HG02840 (cell line): ENCODE measurements around the gene TXNDC8.
"Not testable (repeated sequence)": the region's sequence is repeated elsewhere in the genome, so short reads cannot be mapped to it uniquely, and the experiment has no call there.

ENCODE experiments used
- ATAC-seq: cut with Tn5 transposase; IDR thresholded peaks from one replicate; pipeline ENCODE4 v1.9.1; 2021; ENCODE audit warnings: mild to moderate bottlenecking, moderate library complexity, moderate number of reproducible peaks; ENCODE audit not compliant: unreplicated experiment, low FRiP score

TXNDC8 gene

DNA sequence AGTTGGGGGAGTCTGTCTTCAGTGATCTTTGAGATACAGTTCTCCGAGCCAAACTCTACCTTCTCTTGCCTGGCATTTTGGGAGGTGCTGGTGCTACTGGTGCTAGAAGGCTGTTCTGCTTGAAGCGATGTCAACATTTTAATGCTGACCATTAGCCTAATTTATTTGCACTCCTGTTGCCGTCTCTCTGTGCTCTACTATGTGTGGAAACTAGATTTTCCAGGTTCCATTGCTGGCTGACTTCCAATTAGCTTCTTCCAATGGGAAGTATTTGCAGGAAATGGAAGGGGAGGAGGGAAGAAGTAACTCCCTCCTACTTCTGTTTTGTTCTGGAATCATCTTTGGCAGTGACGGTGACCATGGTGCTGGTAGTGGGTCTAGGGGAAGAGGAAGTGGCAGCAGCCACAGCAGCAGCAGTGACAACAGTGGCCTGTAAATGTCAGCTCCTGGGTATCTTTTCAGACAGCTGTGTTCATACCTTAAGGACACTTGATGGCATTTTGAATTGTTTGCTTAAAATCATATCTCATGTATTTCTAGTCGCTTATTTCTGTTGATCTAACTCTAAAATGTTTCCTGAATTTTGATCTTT lies 7.9 kb downstream of the TXNDC8 start:
- ATAC-seq = no peak

DNA sequence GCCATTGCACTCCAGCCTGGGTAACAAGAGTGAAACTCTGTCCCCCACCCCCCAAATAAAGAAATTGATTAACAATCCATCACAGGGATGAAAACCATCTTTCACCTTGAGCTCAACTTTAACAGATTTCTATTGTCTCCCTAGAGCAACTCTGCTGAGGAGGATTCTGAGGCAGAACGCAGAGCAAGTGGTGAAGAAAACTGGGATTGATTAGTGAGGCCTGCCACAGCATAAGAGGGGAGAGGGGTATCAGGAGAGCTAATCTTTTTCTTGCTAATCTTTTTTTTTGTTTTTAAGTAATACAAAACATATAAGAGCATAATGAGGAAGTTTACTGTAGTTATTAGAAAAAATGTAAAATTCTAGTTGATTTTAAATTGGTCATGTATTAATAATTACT lies 8.9 kb downstream of the TXNDC8 start:
- ATAC-seq = no peak

DNA sequence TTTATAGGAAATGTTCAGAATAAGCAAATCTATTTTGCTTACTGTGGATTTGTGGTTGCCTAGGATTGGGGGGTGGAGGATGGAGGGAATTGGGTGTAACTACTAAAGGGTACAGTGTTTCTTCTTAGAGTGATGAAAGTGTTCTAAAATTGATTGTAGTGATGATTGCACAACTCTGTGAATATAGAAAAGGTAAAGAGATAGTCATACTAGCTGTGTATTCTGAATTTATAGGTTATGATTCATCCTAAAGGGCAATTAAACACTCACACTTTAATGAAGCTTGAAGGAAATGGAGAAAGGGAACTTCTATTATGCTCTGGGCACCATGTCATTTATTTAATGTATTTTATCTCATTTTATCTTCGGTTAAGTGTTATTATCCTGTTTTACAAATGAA lies 9.9 kb downstream of the TXNDC8 start:
- ATAC-seq = no peak

DNA sequence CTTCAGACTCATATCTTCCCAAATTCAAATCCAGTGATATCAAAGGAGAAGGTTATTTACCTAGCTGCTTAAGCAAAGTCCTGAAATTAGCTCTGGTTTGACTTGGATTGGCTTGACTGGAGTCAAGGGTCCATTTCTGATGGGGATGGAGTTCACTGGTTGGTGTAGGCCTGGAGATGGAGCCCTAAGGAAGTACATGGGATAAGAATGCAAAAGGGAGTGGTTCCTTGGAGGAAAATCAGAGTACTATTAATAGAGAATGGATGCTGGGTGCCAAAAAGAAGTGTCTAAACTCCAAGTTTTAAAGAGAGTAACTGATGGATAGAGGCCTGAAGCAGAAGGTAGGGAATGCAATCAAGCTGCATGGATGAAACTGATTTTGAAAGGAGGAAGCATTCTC lies 13.8 kb downstream of the TXNDC8 start:
- ATAC-seq = no peak

DNA sequence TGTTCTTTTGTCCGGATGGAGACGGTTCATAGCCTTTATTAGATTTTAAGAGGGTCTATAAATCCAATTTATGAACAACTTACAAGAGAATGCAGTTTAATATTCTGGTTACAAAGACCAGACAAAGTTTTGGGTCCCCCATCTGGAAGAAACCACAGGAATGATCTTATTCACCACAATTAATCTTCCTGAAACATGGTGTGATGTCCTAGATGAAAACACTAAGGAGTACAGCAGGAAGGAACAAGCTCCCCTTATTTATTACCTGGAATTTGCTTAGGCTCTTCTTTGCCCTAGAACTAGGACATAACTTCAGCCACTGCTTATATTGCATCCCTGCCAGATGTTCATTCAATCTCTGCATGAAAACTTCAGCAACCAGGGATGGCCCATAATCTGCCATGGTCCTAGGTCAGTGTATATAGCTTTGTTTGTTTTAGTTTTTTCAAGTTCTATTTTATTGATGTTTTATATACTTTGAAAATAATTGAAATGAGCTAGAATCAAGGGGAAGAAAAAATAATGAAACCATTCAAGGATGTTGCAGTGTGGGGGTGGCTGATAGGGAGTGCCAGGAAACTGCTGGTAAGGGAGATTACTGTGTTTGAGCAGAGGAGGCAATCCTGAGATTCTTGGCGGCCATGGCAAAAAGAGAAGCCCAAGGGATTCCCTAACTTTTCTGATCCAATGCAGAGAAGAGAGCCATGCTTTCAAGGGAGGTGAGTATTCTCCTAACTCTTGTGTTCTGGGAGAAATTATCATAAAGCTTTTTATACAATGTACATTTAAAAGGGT lies 16.8 kb downstream of the TXNDC8 start:
- ATAC-seq = no peak

DNA sequence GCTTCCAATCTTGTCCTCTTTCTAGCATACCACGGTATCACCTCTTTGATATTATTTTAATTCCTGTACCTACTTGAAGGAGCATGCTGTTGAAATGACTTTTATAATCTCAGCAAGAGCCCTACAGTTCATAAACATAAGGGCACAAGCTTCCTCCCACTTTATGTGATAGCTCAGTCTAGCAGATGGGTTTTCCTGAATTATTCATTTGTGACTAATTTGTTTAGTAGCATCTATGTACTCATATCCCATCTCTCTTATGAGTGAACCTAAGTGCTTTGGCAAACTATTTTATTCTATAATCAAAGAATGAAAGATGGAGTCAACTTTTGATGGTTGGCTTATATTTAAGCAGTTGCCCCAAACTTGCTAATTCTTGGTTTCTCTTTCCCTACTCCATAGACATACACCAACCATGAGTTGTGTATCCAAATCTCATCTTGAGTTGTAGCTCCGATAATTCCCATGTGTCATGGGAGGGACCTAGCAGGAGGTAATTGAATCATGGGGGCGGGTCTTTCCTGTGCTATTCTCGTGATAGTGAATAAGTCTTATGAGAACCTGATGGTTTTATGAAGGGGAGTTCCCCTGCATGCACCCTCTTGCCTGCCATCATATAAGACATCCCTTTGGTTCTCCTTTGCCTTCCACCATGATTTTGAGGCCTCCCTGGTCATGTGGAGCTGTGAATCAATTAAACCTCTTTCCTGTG lies 17.7 kb downstream of the TXNDC8 start:
- ATAC-seq = no peak

DNA sequence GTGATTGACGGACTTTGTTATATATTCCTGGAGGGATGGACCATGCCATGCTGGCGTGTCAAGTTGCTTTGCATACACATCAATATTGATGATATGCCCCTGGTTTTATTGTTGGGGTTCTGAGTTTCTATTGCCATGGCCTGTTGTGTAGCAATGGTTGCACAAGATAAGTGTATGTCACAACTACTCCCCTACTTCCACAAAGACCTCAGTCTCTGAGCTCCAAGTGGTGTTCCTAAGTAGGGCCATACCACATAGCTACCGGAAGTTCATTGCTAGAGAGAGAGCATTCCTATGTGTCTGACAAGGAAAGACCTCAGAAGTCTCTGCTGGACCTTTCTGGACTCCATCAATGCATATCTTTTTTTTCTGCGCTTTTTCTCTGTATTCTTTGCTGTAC lies 19.8 kb downstream of the TXNDC8 start:
- ATAC-seq = no peak

DNA sequence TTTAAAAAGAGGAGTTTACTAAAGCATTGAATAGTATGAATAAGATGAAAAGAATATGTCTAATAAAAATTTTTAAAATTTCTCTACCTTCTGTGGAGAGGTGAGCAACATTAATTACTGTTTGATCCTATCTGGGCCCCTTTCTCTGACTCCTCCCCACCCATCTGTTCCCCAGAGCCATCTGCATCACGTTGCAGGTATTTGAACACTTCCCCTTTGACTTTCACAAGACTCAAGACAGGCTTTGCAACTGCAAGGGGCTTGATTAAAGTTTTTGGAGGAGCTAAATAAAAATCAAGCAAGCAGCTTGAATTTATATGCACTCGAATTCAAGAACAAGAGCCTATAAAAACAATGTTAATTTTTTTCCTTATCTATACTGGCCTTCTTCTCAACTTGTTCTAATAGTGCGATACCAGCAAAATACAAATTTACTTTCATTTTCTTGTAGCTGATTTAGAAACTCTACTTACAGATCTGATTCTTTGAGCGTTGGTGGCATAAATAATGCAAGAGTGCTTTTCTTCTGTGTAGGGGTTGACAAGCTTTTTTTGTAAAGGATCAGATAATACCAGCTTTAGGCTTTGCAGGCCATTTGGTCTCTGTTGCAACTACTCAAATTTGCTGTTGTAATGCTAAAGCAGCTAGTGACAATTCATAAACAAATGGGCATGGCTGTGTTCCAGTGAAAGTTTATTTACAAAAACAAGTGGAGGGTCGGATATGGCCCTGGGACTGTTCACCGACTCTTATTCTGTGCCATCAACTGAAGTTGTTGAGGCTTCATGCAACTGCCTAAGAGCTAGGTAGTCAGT lies 21.2 kb downstream of the TXNDC8 start:
- peak; percentile 93 for ATAC-seq

DNA sequence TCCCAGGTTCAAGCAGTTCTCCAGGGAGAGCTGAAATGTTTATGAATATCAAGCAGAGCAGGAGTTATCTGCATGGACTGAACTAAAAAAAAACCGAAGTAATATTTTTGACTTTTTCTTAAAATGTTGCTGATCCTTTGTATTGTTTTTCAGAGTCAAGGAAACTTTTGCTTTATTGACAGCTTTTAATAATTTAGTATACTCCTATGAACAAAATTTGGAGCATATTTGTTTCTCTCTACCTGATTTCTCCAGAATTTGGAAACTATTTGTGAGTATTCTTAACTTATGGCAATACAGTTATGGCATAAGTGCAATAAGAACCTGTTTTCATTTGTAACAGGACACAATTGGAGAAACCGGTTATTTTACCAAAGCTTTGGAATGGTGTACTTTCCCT lies 25.7 kb downstream of the TXNDC8 start:
- ATAC-seq = not testable (repeated sequence)

DNA sequence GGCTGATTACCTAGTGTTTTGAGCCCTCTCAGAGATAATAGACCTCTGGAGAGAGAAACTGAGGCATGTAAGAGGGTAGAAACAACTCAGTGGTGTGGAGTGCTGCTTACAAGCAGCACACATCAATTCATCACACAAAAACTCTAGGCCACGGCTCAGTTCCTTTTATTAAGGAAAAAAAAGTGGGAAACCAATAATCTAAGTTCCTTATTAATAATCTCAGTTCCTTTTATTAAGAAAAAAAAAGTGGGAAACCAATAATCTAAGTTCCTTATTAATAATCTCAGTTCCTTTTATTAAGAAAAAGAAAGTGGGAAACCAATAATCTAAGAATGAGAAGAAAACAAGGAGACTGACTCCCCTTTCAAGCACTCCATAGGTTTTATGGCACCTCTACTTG lies 28.0 kb downstream of the TXNDC8 start:
- ATAC-seq = no peak

DNA sequence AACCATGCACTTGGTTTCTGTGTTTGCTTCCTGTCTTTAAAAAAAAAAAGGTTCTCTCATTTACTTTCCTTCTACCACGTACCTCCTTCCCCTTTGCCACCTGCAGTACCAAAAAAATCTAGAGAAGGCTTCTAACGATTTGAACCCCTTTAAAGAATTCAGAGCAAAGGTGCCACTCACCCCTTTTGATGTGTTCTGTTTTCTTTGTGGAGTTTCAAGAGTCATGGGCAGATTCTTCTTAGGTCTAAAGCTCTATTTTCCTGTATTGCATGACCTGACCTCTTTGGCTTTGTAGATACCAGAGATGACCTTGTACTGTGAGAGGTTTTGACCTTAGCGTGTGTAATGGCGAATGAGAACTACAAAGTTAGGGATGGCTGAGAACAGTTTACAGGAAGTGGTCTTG lies 29.0 kb downstream of the TXNDC8 start:
- no peak for ATAC-seq

DNA sequence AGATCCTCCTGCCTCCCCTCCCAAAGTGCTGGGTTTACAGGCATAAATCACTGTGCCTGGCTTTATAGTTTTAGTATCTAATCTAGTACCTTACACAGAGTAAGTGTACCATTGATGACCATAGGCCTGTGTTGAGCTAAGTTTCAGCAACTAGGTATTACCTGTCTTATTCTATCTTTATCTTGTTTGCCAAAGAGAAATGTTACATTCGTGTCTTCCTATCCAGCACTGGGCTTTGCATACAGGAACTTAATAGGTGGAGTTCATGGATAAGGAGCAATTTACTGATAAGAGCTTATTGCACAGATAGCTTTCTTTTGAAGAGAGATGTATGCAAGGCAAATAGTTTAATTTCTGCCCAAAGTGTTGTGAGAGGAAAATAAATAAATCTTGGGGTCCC lies 30.5 kb downstream of the TXNDC8 start:
- no peak for ATAC-seq

DNA sequence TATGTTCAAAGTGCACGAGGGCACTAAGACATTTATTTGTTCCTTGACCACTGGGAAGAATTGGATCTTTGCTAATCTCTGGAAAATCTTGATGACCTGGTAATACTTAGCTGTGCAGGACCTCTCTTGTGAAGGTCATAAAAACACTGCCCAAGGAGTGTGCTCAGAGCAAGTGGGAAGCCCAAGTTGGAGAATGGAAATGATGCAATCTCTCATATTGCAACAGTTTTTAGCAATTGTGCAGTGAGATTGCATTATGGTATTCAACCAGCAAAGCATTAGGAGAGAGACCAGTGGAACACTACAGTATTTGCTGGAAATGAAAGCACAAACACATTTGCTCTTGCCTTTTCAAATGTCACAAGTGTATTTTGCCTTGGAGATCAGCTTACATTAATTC lies 34.5 kb downstream of the TXNDC8 start:
- ATAC-seq = no peak

DNA sequence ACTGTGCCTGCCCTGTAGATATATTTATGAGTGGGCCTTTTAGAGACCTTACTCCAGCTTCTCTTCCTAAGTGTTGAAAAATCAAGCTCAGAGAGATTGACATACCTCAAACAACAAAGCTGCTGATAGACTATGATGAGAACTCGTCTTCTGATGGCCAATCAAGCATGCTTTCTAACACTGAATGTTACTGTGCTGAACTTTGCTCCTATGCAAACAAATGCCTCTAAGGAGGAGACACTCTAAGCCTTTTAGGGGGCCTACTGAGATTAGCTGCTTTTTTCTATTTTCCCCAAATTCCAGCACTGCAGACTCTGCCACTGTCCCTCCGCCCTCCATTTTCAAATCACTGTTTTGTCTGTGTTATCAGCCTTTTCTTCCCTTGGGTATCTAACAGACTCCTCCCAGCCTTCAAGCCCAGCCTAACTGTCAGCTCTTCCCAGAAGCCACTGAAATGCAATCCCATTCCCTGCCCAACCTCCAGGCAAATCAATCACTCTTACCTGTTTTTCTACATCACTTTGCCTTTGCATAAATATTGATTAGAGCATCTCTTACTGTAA lies 39.5 kb downstream of the TXNDC8 start:
- no peak for ATAC-seq

DNA sequence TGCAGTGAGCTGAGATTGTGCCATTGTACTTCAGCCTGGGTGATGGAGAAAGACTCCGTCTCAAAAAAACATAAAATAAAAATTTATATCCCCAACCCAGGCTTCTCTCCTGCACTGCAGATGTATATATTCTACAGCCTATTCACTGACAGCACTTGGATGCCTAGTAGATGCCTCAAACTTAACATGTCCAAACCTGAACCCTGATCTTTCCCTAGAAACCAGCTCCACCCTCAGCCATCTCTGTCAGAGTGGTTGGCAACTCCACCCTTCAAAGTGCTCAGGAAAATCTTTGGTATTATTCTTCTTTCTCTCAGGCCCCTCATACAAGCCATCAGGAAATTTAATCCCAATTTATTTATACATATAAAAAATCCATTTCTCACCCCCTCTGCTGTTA lies 44.4 kb downstream of the TXNDC8 start:
- no peak for ATAC-seq

DNA sequence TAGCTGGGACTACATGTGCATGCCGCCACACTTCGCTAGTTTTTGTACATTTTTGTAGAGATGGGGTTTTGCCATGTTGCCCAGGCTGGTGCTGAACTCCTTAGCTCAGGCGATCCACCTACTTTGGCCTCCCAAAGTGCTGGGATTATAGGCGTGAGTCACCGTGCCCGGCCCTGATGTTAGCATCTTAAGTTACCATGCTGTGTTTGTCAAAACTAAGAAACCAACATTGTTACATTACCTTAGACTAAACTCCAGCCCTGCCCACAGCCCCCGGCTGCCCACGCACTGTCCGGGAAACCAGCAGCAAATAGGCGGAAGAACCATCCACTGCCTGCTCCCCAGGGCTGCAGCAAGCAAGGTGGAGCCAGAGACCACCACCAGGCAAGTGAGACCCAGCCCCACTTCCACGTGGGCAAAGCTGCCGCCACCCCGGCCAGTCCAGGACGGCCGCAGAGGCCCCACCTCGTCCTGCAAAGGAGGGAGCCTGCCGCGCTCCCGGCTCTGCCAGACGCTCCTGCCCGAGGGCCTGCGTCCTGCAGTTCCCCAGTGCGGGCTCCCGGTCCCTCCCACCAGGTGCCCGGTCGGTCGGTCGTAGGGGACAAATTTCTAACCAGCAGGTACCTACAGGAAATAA lies 45.6 kb downstream of the TXNDC8 start:
- ATAC-seq = no peak

DNA sequence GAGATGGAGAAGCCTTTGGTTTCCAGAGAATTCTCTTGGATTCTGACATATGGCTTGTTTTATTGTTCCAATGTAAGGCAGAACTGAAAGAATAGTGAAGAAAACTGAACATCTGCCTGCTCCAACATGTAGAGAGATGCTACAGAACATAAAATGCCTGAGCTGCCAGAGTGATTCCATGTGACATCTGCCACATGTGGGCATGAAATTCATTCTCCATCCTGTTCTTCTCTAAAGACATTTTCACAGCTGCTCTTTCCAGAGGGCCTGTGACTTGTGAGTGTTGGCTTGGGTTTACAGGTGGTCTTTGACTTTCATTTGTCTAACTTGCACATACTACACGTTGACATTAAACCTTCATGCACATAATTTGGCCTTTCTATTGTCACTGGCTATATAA lies 47.7 kb downstream of the TXNDC8 start:
- ATAC-seq = no peak

DNA sequence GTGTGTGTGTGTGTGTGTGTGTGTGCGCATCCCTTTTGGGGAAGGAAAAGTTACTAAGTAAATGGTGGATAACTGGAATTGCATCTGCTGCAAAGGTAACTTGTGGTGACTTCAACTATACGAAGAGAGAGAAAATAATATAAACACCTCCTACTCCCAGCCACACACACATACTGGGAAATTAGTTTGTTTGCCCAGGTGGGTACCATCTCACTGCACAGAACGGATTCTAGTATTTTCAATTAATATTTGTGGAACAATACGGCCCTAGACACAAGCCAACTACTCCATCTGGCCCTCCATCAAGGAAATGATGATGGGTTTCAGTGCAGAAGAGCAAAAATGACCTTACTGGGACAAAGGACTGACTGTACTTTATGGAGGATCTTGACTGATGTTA lies 49.2 kb downstream of the TXNDC8 start:
- ATAC-seq = no peak

DNA sequence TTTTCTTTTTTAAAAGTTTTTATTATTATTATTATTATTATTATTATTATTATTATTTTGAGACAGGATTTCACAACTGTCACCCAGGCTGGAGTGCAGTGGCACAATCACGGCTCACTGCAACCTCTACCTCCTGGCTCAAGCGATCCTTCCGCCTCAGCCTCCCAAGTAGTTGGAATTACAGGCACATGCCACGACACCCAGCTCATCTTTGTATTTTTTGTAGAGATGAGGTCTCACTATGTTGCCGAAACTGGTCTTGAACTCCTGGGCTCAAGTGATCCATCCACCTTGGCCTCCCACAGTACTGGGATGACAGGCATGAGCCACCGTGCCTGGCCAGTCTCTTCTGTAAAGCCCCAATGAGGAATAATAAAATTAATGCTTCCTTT lies 50.4 kb downstream of the TXNDC8 start:
- ATAC-seq = no peak

DNA sequence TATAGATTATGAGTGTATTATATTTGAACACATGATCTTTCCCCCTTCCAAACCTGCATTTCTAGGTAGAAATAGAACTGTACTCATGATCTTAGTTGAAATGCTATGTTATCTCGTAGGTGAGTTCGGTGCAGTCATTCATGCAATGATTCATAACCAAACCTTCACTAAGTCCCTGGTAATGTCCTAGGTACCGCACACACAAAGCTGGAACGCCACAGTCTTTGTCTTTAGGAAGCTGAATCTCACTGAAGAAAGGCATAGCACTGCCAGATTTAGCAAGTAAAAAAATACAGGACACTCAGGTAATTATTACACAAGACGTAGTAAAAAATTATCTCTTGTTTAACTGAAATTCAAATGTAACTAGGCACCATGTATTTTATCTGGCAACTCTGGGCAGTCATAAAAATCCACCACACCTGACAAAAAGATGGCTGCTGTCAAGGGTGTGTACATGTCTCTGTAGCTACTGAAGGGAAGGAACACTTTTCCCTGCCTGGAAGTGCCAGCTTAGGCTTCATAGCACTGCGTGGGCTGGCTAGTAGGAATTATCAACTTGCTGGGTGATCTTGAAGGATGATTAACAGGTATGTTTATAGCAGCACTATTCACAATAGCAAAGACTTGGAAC lies 53.3 kb downstream of the TXNDC8 start:
- ATAC-seq = no peak
